NCI-H1092 (cell line): ENCODE data around the gene MACO1.
A peak's percentile ranks its signal among the peaks of the same experiment; 100 is the strongest.
"Not testable (repeated sequence)": the region's sequence is repeated elsewhere in the genome, so short reads cannot be mapped to it uniquely, and the experiment has no call there.

ENCODE experiments used
- DNase-seq: peaks from one replicate; lab custom pipeline; 2025; lab: John Stamatoyannopoulos, UW

The MACO1 gene

GRCh38 chr1:25430073-25430966, at the start of gene MACO1:
MACO1 (plus strand) TSS chr1:25430897; CDS start chr1:25431099, 202 bp downstream.
- DNase-seq: peak; percentile 98

GRCh38 chr1:25382543-25382942, 48.2 kb upstream of the MACO1 start:
- DNase-seq: not testable (repeated sequence)

GRCh38 chr1:25383090-25383489, 47.6 kb upstream of the MACO1 start:
- DNase-seq: not testable (repeated sequence)

- DNase-seq: not testable (repeated sequence)
These were observed 46.8 kb upstream of the MACO1 start for GRCh38 chr1:25383875-25384274.

- not testable (repeated sequence) for DNase-seq
These were observed 43.6 kb upstream of the MACO1 start for GRCh38 chr1:25387096-25387495.

- DNase-seq: peak; percentile 31
These were observed 42.0 kb upstream of the MACO1 start for GRCh38 chr1:25388691-25389090.

GRCh38 chr1:25389721-25390120, 41.0 kb upstream of the MACO1 start:
- DNase-seq: not testable (repeated sequence)

GRCh38 chr1:25392841-25393240, 37.9 kb upstream of the MACO1 start:
- DNase-seq: no peak

- DNase-seq: not testable (repeated sequence)
These were observed 33.1 kb upstream of the MACO1 start for GRCh38 chr1:25397549-25397948.

GRCh38 chr1:25398079-25398478, 32.6 kb upstream of the MACO1 start:
- not testable (repeated sequence) for DNase-seq

GRCh38 chr1:25402947-25403803, 27.5 kb upstream of the MACO1 start:
- not testable (repeated sequence) for DNase-seq

GRCh38 chr1:25405731-25406305, 24.9 kb upstream of the MACO1 start:
- DNase-seq: not testable (repeated sequence)

- not testable (repeated sequence) for DNase-seq
These were observed 20.9 kb upstream of the MACO1 start for GRCh38 chr1:25409641-25410427.

GRCh38 chr1:25412872-25413623, 17.6 kb upstream of the MACO1 start:
- DNase-seq: not testable (repeated sequence)

- DNase-seq: not testable (repeated sequence)
These were observed 16.5 kb upstream of the MACO1 start for GRCh38 chr1:25414157-25414556.

- DNase-seq: not testable (repeated sequence)
These were observed 16.1 kb upstream of the MACO1 start for GRCh38 chr1:25414578-25414977.

- not testable (repeated sequence) for DNase-seq
These were observed 13.4 kb upstream of the MACO1 start for GRCh38 chr1:25417280-25417679.

GRCh38 chr1:25419339-25419738, 11.4 kb upstream of the MACO1 start:
- not testable (repeated sequence) for DNase-seq

- not testable (repeated sequence) for DNase-seq
These were observed 10.0 kb upstream of the MACO1 start, which contains the start of gene RHCE for GRCh38 chr1:25420715-25421114. RHCE (minus strand) TSS chr1:25420825; CDS start chr1:25420786, 39 bp downstream.

- DNase-seq: not testable (repeated sequence)
These were observed 7.5 kb upstream of the MACO1 start for GRCh38 chr1:25423206-25423605.
